OCI-LY3 (cell line): ENCODE results near the gene XK.

Experiments
- EZH2phosphoT487 ChIP-seq: fragments of 200-600 bp; shearing (Covaris generic); IDR thresholded peaks from 2 replicates; pipeline ENCODE4 v1.6.1; 2018; ENCODE audit warnings: antibody characterized with exemption, mixed run types, low read depth
- TF ChIP-seq, protein P1 (sequence below): fragments of 200-600, 300-600 bp; sonication (generic); IDR thresholded peaks from 2 replicates; pipeline ENCODE4 v1.5.1; 2014; ENCODE audit warnings: antibody characterized with exemption, low read length, low read depth

DNA sequence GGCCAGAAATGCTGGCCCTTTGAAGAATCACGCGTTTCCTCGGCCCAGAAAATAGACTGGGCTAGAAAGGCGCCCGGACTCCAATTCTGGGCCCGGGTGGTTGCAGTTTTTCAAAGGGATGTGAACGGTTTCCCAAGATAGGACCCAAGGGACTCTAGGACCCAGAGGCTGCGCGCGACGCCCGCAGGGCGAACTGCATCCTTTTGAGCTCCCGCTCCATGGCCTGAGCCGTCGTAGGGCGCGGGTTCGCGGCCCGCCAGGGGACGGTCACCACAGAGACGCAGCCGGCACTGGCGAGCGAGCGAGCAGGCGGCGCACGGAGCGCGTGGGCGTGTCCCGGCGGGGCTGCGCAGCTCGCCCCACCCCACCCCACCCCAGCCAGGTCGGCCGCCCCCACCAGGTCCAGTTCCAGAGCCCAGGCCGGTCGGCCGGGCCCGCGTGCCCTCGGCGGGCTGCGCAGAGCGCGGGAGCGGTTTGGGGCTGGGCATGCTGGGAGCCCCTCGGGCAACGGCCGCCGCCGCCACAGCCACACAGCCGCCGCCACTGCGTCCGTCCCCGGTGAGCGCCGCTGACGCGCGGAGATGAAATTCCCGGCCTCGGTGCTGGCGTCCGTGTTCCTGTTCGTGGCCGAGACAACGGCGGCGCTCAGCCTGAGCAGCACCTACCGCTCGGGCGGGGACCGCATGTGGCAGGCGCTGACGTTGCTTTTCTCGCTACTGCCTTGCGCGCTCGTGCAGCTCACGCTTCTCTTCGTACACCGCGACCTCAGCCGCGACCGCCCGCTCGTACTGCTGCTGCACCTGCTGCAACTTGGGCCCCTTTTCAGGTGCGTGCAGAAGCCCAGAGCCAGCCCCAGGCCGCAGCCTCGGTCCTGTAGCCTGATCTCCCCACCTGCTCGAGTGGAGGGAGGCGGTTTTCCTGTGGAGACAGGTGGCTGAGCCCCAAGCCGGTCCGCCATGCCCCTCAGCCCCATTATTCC, at the start of gene XK:
- TF ChIP-seq, protein P1, sequence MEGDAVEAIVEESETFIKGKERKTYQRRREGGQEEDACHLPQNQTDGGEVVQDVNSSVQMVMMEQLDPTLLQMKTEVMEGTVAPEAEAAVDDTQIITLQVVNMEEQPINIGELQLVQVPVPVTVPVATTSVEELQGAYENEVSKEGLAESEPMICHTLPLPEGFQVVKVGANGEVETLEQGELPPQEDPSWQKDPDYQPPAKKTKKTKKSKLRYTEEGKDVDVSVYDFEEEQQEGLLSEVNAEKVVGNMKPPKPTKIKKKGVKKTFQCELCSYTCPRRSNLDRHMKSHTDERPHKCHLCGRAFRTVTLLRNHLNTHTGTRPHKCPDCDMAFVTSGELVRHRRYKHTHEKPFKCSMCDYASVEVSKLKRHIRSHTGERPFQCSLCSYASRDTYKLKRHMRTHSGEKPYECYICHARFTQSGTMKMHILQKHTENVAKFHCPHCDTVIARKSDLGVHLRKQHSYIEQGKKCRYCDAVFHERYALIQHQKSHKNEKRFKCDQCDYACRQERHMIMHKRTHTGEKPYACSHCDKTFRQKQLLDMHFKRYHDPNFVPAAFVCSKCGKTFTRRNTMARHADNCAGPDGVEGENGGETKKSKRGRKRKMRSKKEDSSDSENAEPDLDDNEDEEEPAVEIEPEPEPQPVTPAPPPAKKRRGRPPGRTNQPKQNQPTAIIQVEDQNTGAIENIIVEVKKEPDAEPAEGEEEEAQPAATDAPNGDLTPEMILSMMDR, result no peak
- TF ChIP-seq EZH2phosphoT487, result no peak
